ENCODE measurements around the gene CAMK2G. TPM values are rescaled to one million over a fixed set of nuclear protein-coding genes. Genes with fewer than 3 reads are reported as not detected.

Gene CAMK2G
- total RNA-seq, 2 experiments from 2014 or later: 29.1 to 34.8 TPM

DNA sequence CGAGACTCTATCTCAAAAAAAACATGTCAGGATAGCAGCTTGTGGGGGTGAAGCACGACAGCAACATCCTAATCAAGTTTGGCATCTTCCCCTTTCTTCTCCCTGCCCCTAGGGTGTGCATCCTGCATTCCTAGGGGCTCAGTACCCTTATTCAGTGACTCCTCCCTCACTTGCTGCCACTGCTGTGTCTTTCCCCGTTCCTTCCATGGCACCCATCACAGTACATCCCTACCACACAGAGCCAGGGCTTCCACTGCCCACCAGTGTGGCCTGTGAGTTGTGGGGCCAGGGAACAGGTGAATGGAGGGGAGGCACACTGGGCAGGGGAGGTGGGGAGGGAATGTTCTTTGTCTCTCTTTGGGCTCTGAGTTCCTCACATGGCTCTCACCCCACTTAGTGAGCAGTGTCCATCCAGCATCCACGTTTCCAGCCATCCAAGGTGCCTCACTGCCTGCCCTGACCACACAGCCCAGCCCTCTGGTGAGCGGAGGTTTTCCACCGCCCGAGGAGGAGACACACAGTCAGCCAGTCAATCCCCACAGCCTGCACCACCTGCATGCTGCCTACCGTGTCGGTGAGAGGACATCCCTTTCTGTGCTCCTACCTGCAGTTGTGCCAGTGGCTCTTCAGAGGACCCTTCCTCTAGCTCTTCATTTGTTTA, 74.3 kb downstream of the CAMK2G start:
- no peaks in the 10 kb centered on the region for H3K9me2 ChIP-seq (ENCODE audit: insufficient read depth, low read length)
- DNase-seq (ENCODE audit: low spot score): no peak
- H3K9me3 ChIP-seq (ENCODE audit: low read length): no peaks in the 10 kb centered on the region
- BruUV-seq (replicated peaks): no TSS peak
- peaks cover 81% of the 10 kb centered on the region for H3K36me3 ChIP-seq (ENCODE audit: insufficient read depth, low read length)
- H3K27ac ChIP-seq (ENCODE audit: low read depth, low read length, poor library complexity, severe bottlenecking): no peak overlapping the region
- no peak for TF ChIP-seq EZH2phosphoT487 (IDR thresholded peaks at IDR 0.05; ENCODE audit: borderline replicate concordance, low read depth, low read length)
- TF ChIP-seq, protein P1, sequence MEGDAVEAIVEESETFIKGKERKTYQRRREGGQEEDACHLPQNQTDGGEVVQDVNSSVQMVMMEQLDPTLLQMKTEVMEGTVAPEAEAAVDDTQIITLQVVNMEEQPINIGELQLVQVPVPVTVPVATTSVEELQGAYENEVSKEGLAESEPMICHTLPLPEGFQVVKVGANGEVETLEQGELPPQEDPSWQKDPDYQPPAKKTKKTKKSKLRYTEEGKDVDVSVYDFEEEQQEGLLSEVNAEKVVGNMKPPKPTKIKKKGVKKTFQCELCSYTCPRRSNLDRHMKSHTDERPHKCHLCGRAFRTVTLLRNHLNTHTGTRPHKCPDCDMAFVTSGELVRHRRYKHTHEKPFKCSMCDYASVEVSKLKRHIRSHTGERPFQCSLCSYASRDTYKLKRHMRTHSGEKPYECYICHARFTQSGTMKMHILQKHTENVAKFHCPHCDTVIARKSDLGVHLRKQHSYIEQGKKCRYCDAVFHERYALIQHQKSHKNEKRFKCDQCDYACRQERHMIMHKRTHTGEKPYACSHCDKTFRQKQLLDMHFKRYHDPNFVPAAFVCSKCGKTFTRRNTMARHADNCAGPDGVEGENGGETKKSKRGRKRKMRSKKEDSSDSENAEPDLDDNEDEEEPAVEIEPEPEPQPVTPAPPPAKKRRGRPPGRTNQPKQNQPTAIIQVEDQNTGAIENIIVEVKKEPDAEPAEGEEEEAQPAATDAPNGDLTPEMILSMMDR (conservative IDR thresholded peaks at IDR 0.05; ENCODE audit: low read length): no peak
- ChIA-PET POLR2A (no interaction called here), CTCF (ENCODE audit: unreplicated experiment) (no interaction called here)
- no peaks in the 10 kb centered on the region for H4K20me1 ChIP-seq (ENCODE audit: insufficient read depth, low read length)
- intact Hi-C loops (cut with micrococcal nuclease; ENCODE audit: unreplicated experiment): no loop called here
- no peak overlapping the region for H3K4me2 ChIP-seq (ENCODE audit: low read length)
- H3K79me2 ChIP-seq (ENCODE audit: insufficient read depth, low read depth, low read length): no peaks in the 10 kb centered on the region
- H3K4me3 ChIP-seq (ENCODE audit: low read depth, low read length, poor library complexity, severe bottlenecking): no peak overlapping the region
- no peak overlapping the region for H2AFZ ChIP-seq (ENCODE audit: low read length)
- H3K4me1 ChIP-seq (ENCODE audit: insufficient read depth, low read length, poor library complexity, severe bottlenecking): peaks cover 8% of the 10 kb centered on the region

DNA sequence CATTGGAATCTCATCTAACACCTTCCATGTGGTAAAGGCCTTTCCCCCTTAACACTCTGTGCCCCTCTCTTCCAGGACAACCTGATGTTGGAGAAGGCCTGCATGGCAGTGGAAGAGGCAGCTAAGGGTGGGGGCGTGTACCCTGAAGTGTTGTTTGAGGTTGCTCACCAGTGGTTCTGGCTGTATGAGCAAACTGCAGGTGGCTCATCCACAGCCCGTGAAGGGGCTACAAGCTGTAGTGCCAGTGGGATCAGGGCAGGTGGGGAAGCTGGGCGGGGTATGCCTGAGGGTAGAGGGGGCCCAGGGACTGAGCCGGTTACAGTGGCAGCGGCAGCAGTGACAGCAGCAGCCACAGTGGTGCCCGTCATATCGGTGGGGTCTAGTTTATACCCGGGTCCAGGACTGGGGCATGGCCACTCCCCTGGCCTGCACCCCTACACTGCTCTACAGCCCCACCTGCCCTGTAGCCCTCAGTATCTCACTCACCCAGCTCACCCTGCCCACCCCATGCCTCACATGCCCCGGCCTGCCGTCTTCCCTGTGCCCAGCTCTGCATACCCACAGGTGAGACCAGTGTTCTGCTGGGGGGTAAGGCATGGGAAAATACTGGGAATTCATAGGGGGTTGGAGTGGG, 75.3 kb downstream of the CAMK2G start:
- ChIA-PET POLR2A (interaction anchor here (0.6 to 1.5 kb wide), 2 partner anchors 24 to 74 kb away, joined by 3 read pairs; no protein-coding TSS in a partner anchor), CTCF (ENCODE audit: unreplicated experiment) (interaction anchor here (1.1 kb wide), 1 partner anchor 11 kb away, joined by 3 read pairs; no protein-coding TSS in a partner anchor)
- Histone ChIP-seq H2AFZ (ENCODE audit: low read length) (no peak overlapping the region), H3K36me3 (ENCODE audit: insufficient read depth, low read length) (peaks cover 80% of the 10 kb centered on the region), H3K4me1 (ENCODE audit: insufficient read depth, low read length, poor library complexity, severe bottlenecking) (peaks cover 4% of the 10 kb centered on the region), H3K9me2 (ENCODE audit: insufficient read depth, low read length) (no peaks in the 10 kb centered on the region), H3K4me3 (ENCODE audit: low read depth, low read length, poor library complexity, severe bottlenecking) (no peak overlapping the region), H4K20me1 (ENCODE audit: insufficient read depth, low read length) (no peaks in the 10 kb centered on the region), H3K4me2 (ENCODE audit: low read length) (no peak overlapping the region), H3K79me2 (ENCODE audit: insufficient read depth, low read depth, low read length) (no peaks in the 10 kb centered on the region), H3K9me3 (ENCODE audit: low read length) (no peaks in the 10 kb centered on the region), H3K27ac (ENCODE audit: low read depth, low read length, poor library complexity, severe bottlenecking) (no peak overlapping the region)
- DNase-seq (ENCODE audit: low spot score): no peak
- intact Hi-C loops (cut with micrococcal nuclease; ENCODE audit: unreplicated experiment): no loop called here
- BruUV-seq (replicated peaks): no TSS peak
- TF ChIP-seq, protein P1 (conservative IDR thresholded peaks at IDR 0.05; ENCODE audit: low read length): no peak
- no peak for TF ChIP-seq EZH2phosphoT487 (IDR thresholded peaks at IDR 0.05; ENCODE audit: borderline replicate concordance, low read depth, low read length)

GRCh38 chr10:73798087-73798486, 76.3 kb downstream of the CAMK2G start:
- H3K27ac ChIP-seq (ENCODE audit: low read depth, low read length, poor library complexity, severe bottlenecking): no peak overlapping the region
- no peaks in the 10 kb centered on the region for H3K9me2 ChIP-seq (ENCODE audit: insufficient read depth, low read length)
- no peak overlapping the region for H3K4me2 ChIP-seq (ENCODE audit: low read length)
- ChIA-PET CTCF (ENCODE audit: unreplicated experiment) (interaction anchor here (1.1 kb wide), 1 partner anchor 12 kb away, joined by 3 read pairs; no protein-coding TSS in a partner anchor), POLR2A (interaction anchor here (1.2 to 1.5 kb wide), 3 partner anchors 9 to 25 kb away, joined by 3 read pairs; no protein-coding TSS in a partner anchor)
- no peaks in the 10 kb centered on the region for H3K79me2 ChIP-seq (ENCODE audit: insufficient read depth, low read depth, low read length)
- no peak overlapping the region for H3K4me3 ChIP-seq (ENCODE audit: low read depth, low read length, poor library complexity, severe bottlenecking)
- H3K36me3 ChIP-seq (ENCODE audit: insufficient read depth, low read length): peaks cover 79% of the 10 kb centered on the region
- intact Hi-C loops (cut with micrococcal nuclease; ENCODE audit: unreplicated experiment): no loop called here
- TF ChIP-seq EZH2phosphoT487 (IDR thresholded peaks at IDR 0.05; ENCODE audit: borderline replicate concordance, low read depth, low read length): no peak
- TF ChIP-seq, protein P1 (conservative IDR thresholded peaks at IDR 0.05; ENCODE audit: low read length): no peak
- no peak for DNase-seq (ENCODE audit: low spot score)
- no TSS peak for BruUV-seq (replicated peaks)
- H4K20me1 ChIP-seq (ENCODE audit: insufficient read depth, low read length): no peaks in the 10 kb centered on the region
- no peak overlapping the region for H2AFZ ChIP-seq (ENCODE audit: low read length)
- no peaks in the 10 kb centered on the region for H3K9me3 ChIP-seq (ENCODE audit: low read length)
- H3K4me1 ChIP-seq (ENCODE audit: insufficient read depth, low read length, poor library complexity, severe bottlenecking): no peaks in the 10 kb centered on the region
